NCI-H2081 (cell line): Measurements from ENCODE around the gene WNT9A.

Source experiments
- DNase-seq, 2 experiments: peaks; one replicate each; lab custom pipeline; 2025; lab: John Stamatoyannopoulos, UW

Gene WNT9A

GRCh38 chr1:227954163-227954850 lies 6.6 kb upstream of the WNT9A start:
- no peak for DNase-seq

GRCh38 chr1:227953022-227953412 lies 5.3 kb upstream of the WNT9A start:
- DNase-seq, result no peak

- no peak for DNase-seq
Observed at GRCh38 chr1:227952374-227953021, 4.8 kb upstream of the WNT9A start.

GRCh38 chr1:227951624-227952373 lies 4.1 kb upstream of the WNT9A start:
- DNase-seq, result no peak

GRCh38 chr1:227950735-227951346 lies 3.1 kb upstream of the WNT9A start:
- no peak for DNase-seq

GRCh38 chr1:227949954-227950734 lies 2.4 kb upstream of the WNT9A start:
- no peak for DNase-seq

GRCh38 chr1:227949341-227949921 lies 1.7 kb upstream of the WNT9A start:
- no peak for DNase-seq

GRCh38 chr1:227948493-227949260 lies 945 bp upstream of the WNT9A start:
- DNase-seq, result no peak

GRCh38 chr1:227947386-227947675 lies 401 bp downstream of the WNT9A start:
- DNase-seq, result no peak

GRCh38 chr1:227946624-227947385 lies 927 bp downstream of the WNT9A start:
- peak; percentile 71 to 80 for DNase-seq

GRCh38 chr1:227945891-227946623 lies 1.7 kb downstream of the WNT9A start:
- DNase-seq, result peak; percentile 64 to 65

- DNase-seq, result peak in 1 of 2 experiments; percentile 54
Observed at GRCh38 chr1:227944931-227945890, 2.5 kb downstream of the WNT9A start.

- DNase-seq, result no peak
Observed at GRCh38 chr1:227944090-227944930, 3.4 kb downstream of the WNT9A start.

GRCh38 chr1:227943381-227944089 lies 4.2 kb downstream of the WNT9A start:
- no peak for DNase-seq

GRCh38 chr1:227942716-227943261 lies 4.9 kb downstream of the WNT9A start:
- DNase-seq, result no peak

- DNase-seq, result no peak
Observed at GRCh38 chr1:227942021-227942715, 5.6 kb downstream of the WNT9A start.
